ENCODE data around the gene ZBTB17.

Gene ZBTB17

GRCh38 chr1:15943328-15943991 is 32.4 kb downstream of the ZBTB17 start:
- no peak overlapping the region for H3K27ac ChIP-seq

GRCh38 chr1:15942661-15943327 is 33.1 kb downstream of the ZBTB17 start:
- TF ChIP-seq CTCF (conservative IDR thresholded peaks at IDR 0.05): no peak
- TF ChIP-seq ZFX (IDR thresholded peaks at IDR 0.05): no peak
- H3K27ac ChIP-seq: no peak overlapping the region

More at GRCh38 chr1:15943328-15943991, 32.4 kb downstream of the ZBTB17 start:
- TF ChIP-seq ZFX (IDR thresholded peaks at IDR 0.05) (no peak), CTCF (conservative IDR thresholded peaks at IDR 0.05) (no peak)

GRCh38 chr1:15941899-15942660 is 33.8 kb downstream of the ZBTB17 start:
- no peak overlapping the region for H3K27ac ChIP-seq
- TF ChIP-seq ZFX (IDR thresholded peaks at IDR 0.05) (no peak), CTCF (conservative IDR thresholded peaks at IDR 0.05) (no peak)

- H3K27ac ChIP-seq: no peak overlapping the region
- TF ChIP-seq ZFX (IDR thresholded peaks at IDR 0.05) (no peak), CTCF (conservative IDR thresholded peaks at IDR 0.05) (no peak)
Observed at GRCh38 chr1:15941044-15941840, 34.7 kb downstream of the ZBTB17 start.

GRCh38 chr1:15940110-15941043 is 35.5 kb downstream of the ZBTB17 start:
- TF ChIP-seq CTCF (conservative IDR thresholded peaks at IDR 0.05) (no peak), ZFX (IDR thresholded peaks at IDR 0.05) (no peak)
- H3K27ac ChIP-seq: no peak overlapping the region

All from C4-2B (cell line).